Measurements from ENCODE around the gene PIGBOS1. TPM values are rescaled to one million over a fixed set of nuclear protein-coding genes. Genes with fewer than 3 reads are reported as not detected.

PIGBOS1 gene
- total and polyA plus RNA-seq, 2 experiments from 2014 or later: 9.1 to 16.7 TPM

GRCh38 chr15:55348281-55348778, 29.4 kb upstream of the PIGBOS1 start:
- no peak for TF ChIP-seq ZNF462 (CRISPR knock-in tag; IDR thresholded peaks at IDR 0.05)
- no peak for TF ChIP-seq STAT1 (IDR thresholded peaks at IDR 0.05; ENCODE audit: unreplicated experiment)
- TF ChIP-seq CREB1 (CRISPR knock-in tag; IDR thresholded peaks at IDR 0.05; ENCODE audit: low read depth): no peak
- TF ChIP-seq REST (IDR thresholded peaks at IDR 0.05; ENCODE audit: unreplicated experiment): no peak
- TF ChIP-seq EZH2phosphoT487 (IDR thresholded peaks at IDR 0.05; ENCODE audit: unreplicated experiment): no peak
- no peak for TF ChIP-seq CTCF (conservative IDR thresholded peaks at IDR 0.05; ENCODE audit: low read depth in 2 of 2)
- TF ChIP-seq POLR2AphosphoS5 (IDR thresholded peaks at IDR 0.05; ENCODE audit: low read depth): no peak
- no peak for TF ChIP-seq ZNF331 (CRISPR knock-in tag; IDR thresholded peaks at IDR 0.05; ENCODE audit: low read depth)
- no peak for TF ChIP-seq ZNF114 (CRISPR knock-in tag; IDR thresholded peaks at IDR 0.05)
- no peak for TF ChIP-seq EZH2 (IDR thresholded peaks at IDR 0.05; ENCODE audit: low read depth, unreplicated experiment)
- no peak for TF ChIP-seq ETS1 (IDR thresholded peaks at IDR 0.05)
- TF ChIP-seq JUNB (IDR thresholded peaks at IDR 0.05; ENCODE audit: unreplicated experiment): no peak
- no peak for TF ChIP-seq NANOG (IDR thresholded peaks at IDR 0.05; ENCODE audit: borderline replicate concordance)
- no peak overlapping the region for H3K4me3 ChIP-seq
- H3K27me3 Mint-ChIP-seq (ENCODE audit: insufficient read depth, low read depth, poor library complexity): peaks cover 4% of the 10 kb centered on the region
- no peaks in the 10 kb centered on the region for H3K9me2 ChIP-seq (ENCODE audit: insufficient read depth)
- ATAC-seq (peak; percentile 81), DNase-seq (ENCODE audit: low spot score) (peak; percentile 77)
- no peaks in the 10 kb centered on the region for H3K36me3 Mint-ChIP-seq (ENCODE audit: low read depth)
- H3K4me1 Mint-ChIP-seq: peaks cover 31% of the 10 kb centered on the region
- H3K9me3 Mint-ChIP-seq: no peaks in the 10 kb centered on the region
- H3F3A ChIP-seq (replicated peaks; ENCODE audit: low read depth): no peaks in the 10 kb centered on the region
- H3K27me3 ChIP-seq (ENCODE audit: insufficient read depth): no peaks in the 10 kb centered on the region
- no peak overlapping the region for H3K4me3 Mint-ChIP-seq
- H2AFZ ChIP-seq: no peak overlapping the region
- no peak overlapping the region for H3K27ac ChIP-seq (ENCODE audit: low read depth)
- no peaks in the 10 kb centered on the region for H3K36me3 ChIP-seq (ENCODE audit: insufficient read depth)
- no peaks in the 10 kb centered on the region for H4K20me1 ChIP-seq (replicated peaks; ENCODE audit: insufficient read depth)
- H3K79me2 ChIP-seq (replicated peaks; ENCODE audit: insufficient read depth): no peaks in the 10 kb centered on the region
- H3K4me1 ChIP-seq (ENCODE audit: insufficient read depth): peaks cover 17% of the 10 kb centered on the region
- H3K27ac Mint-ChIP-seq: no peak overlapping the region
- no peak overlapping the region for H3K4me2 ChIP-seq

Data from GM23338 (cell line).